OCI-LY3 (cell line): ENCODE results near the gene MTMR3.

Source experiments
- H2AFZ ChIP-seq: fragments of 200-600, 300-600 bp; shearing (Covaris generic); 2 replicates; pipeline ENCODE4 v1.6.0; 2014; ENCODE audit warnings: antibody characterized with exemption, low read depth, low read length
- H3K27ac ChIP-seq: fragments of 200-600, 300-600 bp; sonication (generic); 2 replicates; pipeline ENCODE4 v1.5.1; 2014; ENCODE audit warnings: mild to moderate bottlenecking, low read length, moderate library complexity, mixed read lengths
- H3K27me3 ChIP-seq: fragments of 200-600, 300-600 bp; sonication (generic); 2 replicates; pipeline ENCODE4 v1.6.1; 2014; ENCODE audit warnings: low read depth, low read length, mixed read lengths
- H3K36me3 ChIP-seq: fragments of 200-600, 300-600 bp; sonication (generic); replicated peaks from 2 replicates; pipeline ENCODE3; 2014; ENCODE audit warnings: low read depth, low read length, mixed read lengths
- H3K4me1 ChIP-seq: fragments of 300-600, 200-600 bp; sonication (generic); 2 replicates; pipeline ENCODE4 v1.6.1; 2014; ENCODE audit warnings: low read length, mixed read lengths
- H3K4me2 ChIP-seq: fragments of 200-600, 300-600 bp; sonication (generic); 2 replicates; pipeline ENCODE4 v1.6.1; 2014; ENCODE audit warnings: low read length, mixed read lengths
- H3K4me3 ChIP-seq: fragments of 300-600, 200-600 bp; sonication (generic); 2 replicates; pipeline ENCODE4 v1.5.1; 2014; ENCODE audit warnings: antibody characterized with exemption, mild to moderate bottlenecking, low read length, moderate library complexity
- H3K79me2 ChIP-seq: fragments of 300-600, 200-600 bp; shearing (Covaris generic); 2 replicates; pipeline ENCODE4 v1.6.1; 2014; ENCODE audit warnings: mild to moderate bottlenecking, low read length, mixed read lengths
- H3K9ac ChIP-seq: fragments of 300-600, 200-600 bp; shearing (Covaris generic); 2 replicates; pipeline ENCODE4 v1.6.0; 2014; ENCODE audit warnings: mild to moderate bottlenecking, low read length, moderate library complexity
- H3K9me3 ChIP-seq: fragments of 200-600, 300-600 bp; shearing (Covaris generic); 2 replicates; pipeline ENCODE4 v1.6.1; 2014; ENCODE audit warnings: low read length, mixed read lengths; ENCODE audit not compliant: insufficient read depth
- H4K20me1 ChIP-seq: fragments of 200-600, 300-600 bp; sonication (generic); 2 replicates; pipeline ENCODE4 v1.6.1; 2016; ENCODE audit warnings: low read length, mixed read lengths; ENCODE audit not compliant: insufficient read depth
- CTCF ChIP-seq: fragments of 200-600, 300-600 bp; sonication (generic); IDR thresholded peaks from 2 replicates; pipeline ENCODE4 v1.5.1; 2014; ENCODE audit warnings: antibody characterized with exemption, low read length, low read depth
- EZH2phosphoT487 ChIP-seq: fragments of 200-600 bp; shearing (Covaris generic); IDR thresholded peaks from 2 replicates; pipeline ENCODE4 v1.6.1; 2018; ENCODE audit warnings: antibody characterized with exemption, mixed run types, low read depth

The MTMR3 gene

GRCh38 chr22:30062950-30063349 is 180.0 kb downstream of the MTMR3 start:
- Histone ChIP-seq H3K4me3 (no peak overlapping the region), H3K36me3 (no peaks in the 10 kb centered on the region), H3K27ac (no peak overlapping the region), H3K4me1 (no peaks in the 10 kb centered on the region), H2AFZ (no peak overlapping the region), H4K20me1 (no peaks in the 10 kb centered on the region), H3K27me3 (no peaks in the 10 kb centered on the region), H3K9me3 (peaks cover 16% of the 10 kb centered on the region), H3K79me2 (no peaks in the 10 kb centered on the region), H3K9ac (no peak overlapping the region), H3K4me2 (no peak overlapping the region)
- TF ChIP-seq CTCF (no peak), EZH2phosphoT487 (no peak)

DNA sequence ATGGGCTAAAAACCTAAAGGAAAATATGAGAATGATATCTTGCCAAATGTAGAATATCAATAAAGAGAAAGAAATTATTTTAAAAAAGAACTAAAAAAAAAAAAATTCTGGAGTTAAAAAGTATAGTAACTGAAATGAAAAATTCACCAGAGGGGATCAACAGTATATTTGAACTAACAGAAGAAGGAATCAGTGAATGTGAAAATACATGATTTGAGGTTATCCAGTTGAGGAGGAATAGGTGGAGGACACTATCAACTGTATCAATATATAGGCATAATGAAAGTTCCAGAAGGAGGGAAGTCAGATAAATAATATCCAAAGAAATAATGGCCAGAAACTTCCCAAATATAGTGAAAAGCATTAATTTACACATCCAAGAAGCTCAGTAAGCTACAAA is 181.2 kb downstream of the MTMR3 start:
- no peak for TF ChIP-seq EZH2phosphoT487
- no peak for TF ChIP-seq CTCF
- H3K4me3 ChIP-seq, result no peak overlapping the region
- no peaks in the 10 kb centered on the region for H3K27me3 ChIP-seq
- H3K79me2 ChIP-seq, result no peaks in the 10 kb centered on the region
- no peak overlapping the region for H3K4me2 ChIP-seq
- H3K27ac ChIP-seq, result no peak overlapping the region
- H3K4me1 ChIP-seq, result no peaks in the 10 kb centered on the region
- no peak overlapping the region for H3K9ac ChIP-seq
- H2AFZ ChIP-seq, result no peak overlapping the region
- no peaks in the 10 kb centered on the region for H3K36me3 ChIP-seq
- H3K9me3 ChIP-seq, result peaks cover 16% of the 10 kb centered on the region
- H4K20me1 ChIP-seq, result no peaks in the 10 kb centered on the region

GRCh38 chr22:30073743-30074142 is 190.8 kb downstream of the MTMR3 start:
- Histone ChIP-seq H3K27ac (no peak overlapping the region), H3K27me3 (peaks cover 36% of the 10 kb centered on the region), H3K4me1 (peaks cover 3% of the 10 kb centered on the region), H3K9me3 (no peaks in the 10 kb centered on the region), H3K9ac (no peak overlapping the region), H3K36me3 (no peaks in the 10 kb centered on the region), H3K4me3 (no peak overlapping the region), H2AFZ (no peak overlapping the region), H3K79me2 (no peaks in the 10 kb centered on the region), H4K20me1 (no peaks in the 10 kb centered on the region), H3K4me2 (no peak overlapping the region)
- no peak for TF ChIP-seq EZH2phosphoT487

- H3K27me3 ChIP-seq, result peaks cover 36% of the 10 kb centered on the region
- no peak overlapping the region for H3K4me3 ChIP-seq
- H3K9me3 ChIP-seq, result no peaks in the 10 kb centered on the region
- H3K79me2 ChIP-seq, result no peaks in the 10 kb centered on the region
- H4K20me1 ChIP-seq, result no peaks in the 10 kb centered on the region
- no peak overlapping the region for H3K9ac ChIP-seq
- H3K4me1 ChIP-seq, result peaks cover 7% of the 10 kb centered on the region
- H3K4me2 ChIP-seq, result no peak overlapping the region
- TF ChIP-seq EZH2phosphoT487 (no peak), CTCF (no peak)
- H2AFZ ChIP-seq, result no peak overlapping the region
- no peak overlapping the region for H3K27ac ChIP-seq
- no peaks in the 10 kb centered on the region for H3K36me3 ChIP-seq
Observed at GRCh38 chr22:30074147-30074546, 191.2 kb downstream of the MTMR3 start.

DNA sequence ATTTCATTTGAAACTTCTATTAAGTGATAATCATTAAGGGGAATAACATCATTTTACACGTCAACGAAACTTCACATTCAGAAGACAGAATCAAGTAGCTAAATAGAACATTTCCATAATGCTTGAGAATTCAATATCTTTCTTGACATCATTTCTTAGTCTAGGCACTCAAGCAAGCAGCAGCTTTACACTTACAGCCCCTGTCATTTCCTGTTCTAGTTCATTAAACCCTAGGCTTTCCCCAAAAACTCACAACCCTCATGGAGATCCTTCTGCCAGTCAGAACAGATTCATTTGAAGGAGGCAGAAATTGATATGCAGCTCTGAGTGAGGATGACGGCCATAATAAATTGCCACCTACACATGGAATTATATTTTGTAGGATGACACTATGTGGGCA is 192.0 kb downstream of the MTMR3 start:
- peaks cover 9% of the 10 kb centered on the region for H3K4me1 ChIP-seq
- H4K20me1 ChIP-seq, result no peaks in the 10 kb centered on the region
- no peak overlapping the region for H3K9ac ChIP-seq
- H3K36me3 ChIP-seq, result no peaks in the 10 kb centered on the region
- no peaks in the 10 kb centered on the region for H3K79me2 ChIP-seq
- peaks cover 36% of the 10 kb centered on the region for H3K27me3 ChIP-seq
- no peak overlapping the region for H3K4me3 ChIP-seq
- H2AFZ ChIP-seq, result no peak overlapping the region
- no peak overlapping the region for H3K27ac ChIP-seq
- no peak overlapping the region for H3K4me2 ChIP-seq
- H3K9me3 ChIP-seq, result no peaks in the 10 kb centered on the region
- TF ChIP-seq EZH2phosphoT487 (no peak), CTCF (no peak)
